WTC11 (cell line): ENCODE measurements around the gene RAD23B. TPM values are rescaled to one million over a fixed set of nuclear protein-coding genes. Genes with fewer than 3 reads are reported as not detected.
A peak's percentile ranks its signal among the peaks of the same experiment; 100 is the strongest.

Experiments
- ATAC-seq: fragments of 200-7000 bp; cut with Tn5 transposase; 2 replicates; pipeline ENCODE4 v1.10.0; 2021; ENCODE audit warnings: mild to moderate bottlenecking, moderate library complexity
- CTCF ChIA-PET: fragments of 300-600 bp; sonication (Branson Sonifier 250); formaldehyde crosslinking; loops from one replicate; lab custom pipeline; 2021; ENCODE audit warnings: antibody characterized with exemption; lab: Charles Lee
- POLR2A ChIA-PET: fragments of 350-600 bp; sonication (Branson Sonifier 250); formaldehyde crosslinking; loops from one replicate; lab custom pipeline; 2021; ENCODE audit warnings: antibody characterized with exemption; lab: Charles Lee
- DNase-seq: peaks from one replicate; pipeline ENCODE4 v3.0.0; 2021; ENCODE audit warnings: low spot score
- H3K27ac Mint-ChIP-seq: 2 replicates; pipeline ENCODE4 v1.8.0; 2021; ENCODE audit warnings: mixed read lengths
- H3K27me3 Mint-ChIP-seq: 2 replicates; pipeline ENCODE4 v1.8.0; 2021; ENCODE audit warnings: low read depth, mild to moderate bottlenecking, moderate library complexity, mixed read lengths
- H3K36me3 Mint-ChIP-seq: 2 replicates; pipeline ENCODE4 v1.8.0; 2021; ENCODE audit warnings: mixed read lengths
- H3K4me1 Mint-ChIP-seq: 2 replicates; pipeline ENCODE4 v1.8.0; 2022; ENCODE audit warnings: mixed read lengths
- H3K4me3 Mint-ChIP-seq: 2 replicates; pipeline ENCODE4 v1.8.0; 2021; ENCODE audit warnings: mild to moderate bottlenecking, moderate library complexity, mixed read lengths
- H3K9me3 Mint-ChIP-seq: 2 replicates; pipeline ENCODE4 v1.8.0; 2021; ENCODE audit warnings: mixed read lengths
- CDX4 ChIP-seq: fragments of 250-450 bp; sonication (Bioruptor Pico); IDR thresholded peaks from 2 replicates; pipeline ENCODE4 v1.9.0; 2021; ENCODE audit warnings: moderate library complexity, mild to moderate bottlenecking, inconsistent platforms, borderline replicate concordance
- CREB1 ChIP-seq: sonication (generic); formaldehyde crosslinking; IDR thresholded peaks from 2 replicates; pipeline ENCODE4 v1.8.0; 2023; ENCODE audit warnings: mild to moderate bottlenecking, missing genetic modification reagents
- EMX1 ChIP-seq: fragments of 250-450 bp; sonication (Bioruptor Pico); IDR thresholded peaks from 2 replicates; pipeline ENCODE4 v1.8.0; 2021; ENCODE audit warnings: mild to moderate bottlenecking
- FOXJ3 ChIP-seq: sonication (generic); formaldehyde crosslinking; IDR thresholded peaks from 2 replicates; pipeline ENCODE4 v1.9.0; 2021; ENCODE audit warnings: missing genetic modification reagents, mild to moderate bottlenecking, borderline replicate concordance
- FOXK1 ChIP-seq: sonication (generic); formaldehyde crosslinking; IDR thresholded peaks from 2 replicates; pipeline ENCODE4 v1.8.0; 2022; ENCODE audit warnings: mild to moderate bottlenecking, moderate library complexity, missing genetic modification reagents
- FOXP1 ChIP-seq: sonication (generic); formaldehyde crosslinking; IDR thresholded peaks from 2 replicates; pipeline ENCODE4 v1.8.0; 2022; ENCODE audit warnings: missing genetic modification reagents, mild to moderate bottlenecking, moderate library complexity, borderline replicate concordance
- GABPB1 ChIP-seq: sonication (generic); formaldehyde crosslinking; IDR thresholded peaks from 2 replicates; pipeline ENCODE4 v1.8.1; 2023; ENCODE audit warnings: mild to moderate bottlenecking, missing genetic modification reagents
- HMGA2 ChIP-seq: fragments of 250-450 bp; sonication (Bioruptor Pico); IDR thresholded peaks from 2 replicates; pipeline ENCODE4 v1.4.0; 2021; ENCODE audit warnings: mild to moderate bottlenecking, moderate library complexity
- JUN ChIP-seq: sonication (generic); formaldehyde crosslinking; IDR thresholded peaks from 2 replicates; pipeline ENCODE4 v1.8.0; 2023; ENCODE audit warnings: mild to moderate bottlenecking, missing genetic modification reagents
- KAT7 ChIP-seq: sonication (generic); formaldehyde crosslinking; IDR thresholded peaks from 2 replicates; pipeline ENCODE4 v1.8.1; 2023; ENCODE audit warnings: missing genetic modification reagents, mild to moderate bottlenecking, borderline replicate concordance
- MAX ChIP-seq: sonication (generic); formaldehyde crosslinking; IDR thresholded peaks from 2 replicates; pipeline ENCODE4 v1.8.0; 2022; ENCODE audit warnings: mild to moderate bottlenecking, missing genetic modification reagents
- MYBL2 ChIP-seq: sonication (generic); formaldehyde crosslinking; IDR thresholded peaks from 2 replicates; pipeline ENCODE4 v1.8.1; 2023; ENCODE audit warnings: mild to moderate bottlenecking, moderate library complexity, missing genetic modification reagents
- NR1H2 ChIP-seq: sonication (generic); formaldehyde crosslinking; IDR thresholded peaks from 2 replicates; pipeline ENCODE4 v1.9.0; 2021; ENCODE audit warnings: mild to moderate bottlenecking, moderate library complexity, missing genetic modification reagents
- OVOL2 ChIP-seq: fragments of 250-450 bp; sonication (Bioruptor Pico); IDR thresholded peaks from 2 replicates; pipeline ENCODE4 v1.9.0; 2021; ENCODE audit warnings: mild to moderate bottlenecking, borderline replicate concordance
- RELA ChIP-seq: sonication (generic); formaldehyde crosslinking; IDR thresholded peaks from 2 replicates; pipeline ENCODE4 v1.8.1; 2022; ENCODE audit warnings: missing genetic modification reagents, mild to moderate bottlenecking, borderline replicate concordance
- SMAD3 ChIP-seq: sonication (generic); formaldehyde crosslinking; IDR thresholded peaks from 2 replicates; pipeline ENCODE4 v1.8.0; 2022; ENCODE audit warnings: missing genetic modification reagents, mild to moderate bottlenecking, borderline replicate concordance
- SMAD4 ChIP-seq: sonication (generic); formaldehyde crosslinking; IDR thresholded peaks from 2 replicates; pipeline ENCODE4 v1.8.0; 2022; ENCODE audit warnings: mild to moderate bottlenecking, missing genetic modification reagents
- SOX15 ChIP-seq: fragments of 250-450 bp; sonication (Bioruptor Pico); IDR thresholded peaks from 2 replicates; pipeline ENCODE4 v1.9.0; 2021; ENCODE audit warnings: mild to moderate bottlenecking
- ZNF219 ChIP-seq: sonication (generic); formaldehyde crosslinking; IDR thresholded peaks from 2 replicates; pipeline ENCODE4 v1.8.0; 2023; ENCODE audit warnings: missing genetic modification reagents, mild to moderate bottlenecking, borderline replicate concordance
- ZNF416 ChIP-seq: fragments of 250-450 bp; sonication (Bioruptor Pico); IDR thresholded peaks from 2 replicates; pipeline ENCODE4 v1.9.0; 2021; ENCODE audit warnings: mild to moderate bottlenecking, inconsistent platforms
- total RNA-seq: library from RNA; stranded (reverse); gene quantifications from 3 replicates; pipeline ENCODE4 v1.2.3, GENCODE V29; 2021
- TF ChIP-seq, protein P1 (sequence below): sonication (generic); formaldehyde crosslinking; conservative IDR thresholded peaks from 2 replicates; pipeline ENCODE4 v1.8.1; 2023; ENCODE audit warnings: mild to moderate bottlenecking, low read depth, missing genetic modification reagents, moderate library complexity
- TF ChIP-seq, protein P2 (sequence below): sonication (generic); formaldehyde crosslinking; IDR thresholded peaks from 2 replicates; pipeline ENCODE4 v1.8.0; 2023; ENCODE audit warnings: missing genetic modification reagents, mild to moderate bottlenecking, borderline replicate concordance
- TF ChIP-seq, protein P3 (sequence below): sonication (generic); formaldehyde crosslinking; IDR thresholded peaks from 2 replicates; pipeline ENCODE4 v1.8.0; 2022; ENCODE audit warnings: missing genetic modification reagents

RAD23B gene
- total RNA-seq, 1 experiment from 2014 or later: 150 TPM

DNA sequence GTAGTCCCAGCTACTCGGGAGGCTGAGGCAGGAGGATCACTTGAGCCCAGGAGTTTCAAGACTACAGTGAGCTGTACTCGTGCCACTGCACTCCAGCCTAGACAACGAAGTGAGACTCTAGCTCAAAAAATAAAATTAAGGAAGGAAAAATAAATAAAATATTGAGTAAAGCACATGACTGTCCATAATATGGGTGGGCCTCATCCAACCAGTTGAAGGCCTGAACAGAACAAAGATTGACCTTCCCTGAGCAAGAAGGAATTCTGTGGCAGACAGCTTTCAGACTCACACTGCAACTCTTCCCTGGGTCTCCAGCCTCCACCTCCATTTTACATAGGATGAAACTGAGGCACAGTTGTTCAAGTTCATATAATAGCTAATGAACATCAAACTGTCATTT lies 72.3 kb downstream of the RAD23B start:
- ChIA-PET POLR2A (no interaction called here), CTCF (no interaction called here)
- H3K4me3 Mint-ChIP-seq: no peak overlapping the region
- peaks cover 8% of the 10 kb centered on the region; the same call in 1 of the 2 replicates for H3K27me3 Mint-ChIP-seq
- no peak for TF ChIP-seq JUN (CRISPR knock-in tag)
- DNase-seq (no peak), ATAC-seq (no peak)
- H3K36me3 Mint-ChIP-seq: no peaks in the 10 kb centered on the region
- H3K9me3 Mint-ChIP-seq: peaks cover 22% of the 10 kb centered on the region
- peaks cover 3% of the 10 kb centered on the region; the same call in 1 of the 2 replicates for H3K4me1 Mint-ChIP-seq
- H3K27ac Mint-ChIP-seq: no peak overlapping the region

- ChIA-PET CTCF (interaction anchor here (1.1 kb wide), 1 partner anchor 17 kb away, joined by 5 read pairs; no protein-coding TSS in a partner anchor), POLR2A (no interaction called here)
- Mint-ChIP-seq H3K4me3 (no peak overlapping the region), H3K36me3 (no peaks in the 10 kb centered on the region), H3K9me3 (peaks cover 8% of the 10 kb centered on the region), H3K4me1 (peaks cover 6% of the 10 kb centered on the region), H3K27ac (no peak overlapping the region), H3K27me3 (0 out of 2 replicates have a peak, but pooled peaks cover 2% of the 10 kb centered on the region)
- TF ChIP-seq HMGA2: no peak
- TF ChIP-seq NR1H2: no peak
- no peak for TF ChIP-seq OVOL2
- TF ChIP-seq SOX15: no peak
- no peak for TF ChIP-seq ZNF219 (CRISPR knock-in tag)
- TF ChIP-seq GABPB1 (CRISPR knock-in tag): no peak
- no peak for TF ChIP-seq FOXJ3 (CRISPR knock-in tag)
- TF ChIP-seq, protein P1, sequence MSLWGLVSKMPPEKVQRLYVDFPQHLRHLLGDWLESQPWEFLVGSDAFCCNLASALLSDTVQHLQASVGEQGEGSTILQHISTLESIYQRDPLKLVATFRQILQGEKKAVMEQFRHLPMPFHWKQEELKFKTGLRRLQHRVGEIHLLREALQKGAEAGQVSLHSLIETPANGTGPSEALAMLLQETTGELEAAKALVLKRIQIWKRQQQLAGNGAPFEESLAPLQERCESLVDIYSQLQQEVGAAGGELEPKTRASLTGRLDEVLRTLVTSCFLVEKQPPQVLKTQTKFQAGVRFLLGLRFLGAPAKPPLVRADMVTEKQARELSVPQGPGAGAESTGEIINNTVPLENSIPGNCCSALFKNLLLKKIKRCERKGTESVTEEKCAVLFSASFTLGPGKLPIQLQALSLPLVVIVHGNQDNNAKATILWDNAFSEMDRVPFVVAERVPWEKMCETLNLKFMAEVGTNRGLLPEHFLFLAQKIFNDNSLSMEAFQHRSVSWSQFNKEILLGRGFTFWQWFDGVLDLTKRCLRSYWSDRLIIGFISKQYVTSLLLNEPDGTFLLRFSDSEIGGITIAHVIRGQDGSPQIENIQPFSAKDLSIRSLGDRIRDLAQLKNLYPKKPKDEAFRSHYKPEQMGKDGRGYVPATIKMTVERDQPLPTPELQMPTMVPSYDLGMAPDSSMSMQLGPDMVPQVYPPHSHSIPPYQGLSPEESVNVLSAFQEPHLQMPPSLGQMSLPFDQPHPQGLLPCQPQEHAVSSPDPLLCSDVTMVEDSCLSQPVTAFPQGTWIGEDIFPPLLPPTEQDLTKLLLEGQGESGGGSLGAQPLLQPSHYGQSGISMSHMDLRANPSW (CRISPR knock-in tag): no peak
- no peak for TF ChIP-seq RELA (CRISPR knock-in tag)
- no peak for TF ChIP-seq SMAD3 (CRISPR knock-in tag)
- TF ChIP-seq MAX (CRISPR knock-in tag): no peak
- TF ChIP-seq, protein P2, sequence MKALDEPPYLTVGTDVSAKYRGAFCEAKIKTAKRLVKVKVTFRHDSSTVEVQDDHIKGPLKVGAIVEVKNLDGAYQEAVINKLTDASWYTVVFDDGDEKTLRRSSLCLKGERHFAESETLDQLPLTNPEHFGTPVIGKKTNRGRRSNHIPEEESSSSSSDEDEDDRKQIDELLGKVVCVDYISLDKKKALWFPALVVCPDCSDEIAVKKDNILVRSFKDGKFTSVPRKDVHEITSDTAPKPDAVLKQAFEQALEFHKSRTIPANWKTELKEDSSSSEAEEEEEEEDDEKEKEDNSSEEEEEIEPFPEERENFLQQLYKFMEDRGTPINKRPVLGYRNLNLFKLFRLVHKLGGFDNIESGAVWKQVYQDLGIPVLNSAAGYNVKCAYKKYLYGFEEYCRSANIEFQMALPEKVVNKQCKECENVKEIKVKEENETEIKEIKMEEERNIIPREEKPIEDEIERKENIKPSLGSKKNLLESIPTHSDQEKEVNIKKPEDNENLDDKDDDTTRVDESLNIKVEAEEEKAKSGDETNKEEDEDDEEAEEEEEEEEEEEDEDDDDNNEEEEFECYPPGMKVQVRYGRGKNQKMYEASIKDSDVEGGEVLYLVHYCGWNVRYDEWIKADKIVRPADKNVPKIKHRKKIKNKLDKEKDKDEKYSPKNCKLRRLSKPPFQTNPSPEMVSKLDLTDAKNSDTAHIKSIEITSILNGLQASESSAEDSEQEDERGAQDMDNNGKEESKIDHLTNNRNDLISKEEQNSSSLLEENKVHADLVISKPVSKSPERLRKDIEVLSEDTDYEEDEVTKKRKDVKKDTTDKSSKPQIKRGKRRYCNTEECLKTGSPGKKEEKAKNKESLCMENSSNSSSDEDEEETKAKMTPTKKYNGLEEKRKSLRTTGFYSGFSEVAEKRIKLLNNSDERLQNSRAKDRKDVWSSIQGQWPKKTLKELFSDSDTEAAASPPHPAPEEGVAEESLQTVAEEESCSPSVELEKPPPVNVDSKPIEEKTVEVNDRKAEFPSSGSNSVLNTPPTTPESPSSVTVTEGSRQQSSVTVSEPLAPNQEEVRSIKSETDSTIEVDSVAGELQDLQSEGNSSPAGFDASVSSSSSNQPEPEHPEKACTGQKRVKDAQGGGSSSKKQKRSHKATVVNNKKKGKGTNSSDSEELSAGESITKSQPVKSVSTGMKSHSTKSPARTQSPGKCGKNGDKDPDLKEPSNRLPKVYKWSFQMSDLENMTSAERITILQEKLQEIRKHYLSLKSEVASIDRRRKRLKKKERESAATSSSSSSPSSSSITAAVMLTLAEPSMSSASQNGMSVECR: no peak
- no peak for TF ChIP-seq CREB1 (CRISPR knock-in tag)
- no peak for DNase-seq
- peak; percentile 43 for ATAC-seq
These were observed 75.9 kb downstream of the RAD23B start for GRCh38 chr9:107358986-107359385.

- Mint-ChIP-seq H3K4me3 (no peak overlapping the region), H3K36me3 (no peaks in the 10 kb centered on the region), H3K4me1 (peaks cover 7% of the 10 kb centered on the region), H3K27ac (no peak overlapping the region), H3K27me3 (no peaks in the 10 kb centered on the region), H3K9me3 (peaks cover 3% of the 10 kb centered on the region; the same call in 1 of the 2 replicates)
- ChIA-PET CTCF (no interaction called here), POLR2A (no interaction called here)
- no peak for ATAC-seq
- DNase-seq: no peak
- TF ChIP-seq CREB1 (CRISPR knock-in tag) (no peak), HMGA2 (no peak), KAT7 (CRISPR knock-in tag) (no peak), EMX1 (CRISPR knock-in tag) (no peak), FOXK1 (no peak), CDX4 (CRISPR knock-in tag) (no peak), OVOL2 (no peak), ZNF416 (CRISPR knock-in tag) (no peak), SMAD4 (CRISPR knock-in tag) (no peak), MYBL2 (CRISPR knock-in tag) (no peak), FOXP1 (CRISPR knock-in tag) (no peak)
- TF ChIP-seq, protein P3, sequence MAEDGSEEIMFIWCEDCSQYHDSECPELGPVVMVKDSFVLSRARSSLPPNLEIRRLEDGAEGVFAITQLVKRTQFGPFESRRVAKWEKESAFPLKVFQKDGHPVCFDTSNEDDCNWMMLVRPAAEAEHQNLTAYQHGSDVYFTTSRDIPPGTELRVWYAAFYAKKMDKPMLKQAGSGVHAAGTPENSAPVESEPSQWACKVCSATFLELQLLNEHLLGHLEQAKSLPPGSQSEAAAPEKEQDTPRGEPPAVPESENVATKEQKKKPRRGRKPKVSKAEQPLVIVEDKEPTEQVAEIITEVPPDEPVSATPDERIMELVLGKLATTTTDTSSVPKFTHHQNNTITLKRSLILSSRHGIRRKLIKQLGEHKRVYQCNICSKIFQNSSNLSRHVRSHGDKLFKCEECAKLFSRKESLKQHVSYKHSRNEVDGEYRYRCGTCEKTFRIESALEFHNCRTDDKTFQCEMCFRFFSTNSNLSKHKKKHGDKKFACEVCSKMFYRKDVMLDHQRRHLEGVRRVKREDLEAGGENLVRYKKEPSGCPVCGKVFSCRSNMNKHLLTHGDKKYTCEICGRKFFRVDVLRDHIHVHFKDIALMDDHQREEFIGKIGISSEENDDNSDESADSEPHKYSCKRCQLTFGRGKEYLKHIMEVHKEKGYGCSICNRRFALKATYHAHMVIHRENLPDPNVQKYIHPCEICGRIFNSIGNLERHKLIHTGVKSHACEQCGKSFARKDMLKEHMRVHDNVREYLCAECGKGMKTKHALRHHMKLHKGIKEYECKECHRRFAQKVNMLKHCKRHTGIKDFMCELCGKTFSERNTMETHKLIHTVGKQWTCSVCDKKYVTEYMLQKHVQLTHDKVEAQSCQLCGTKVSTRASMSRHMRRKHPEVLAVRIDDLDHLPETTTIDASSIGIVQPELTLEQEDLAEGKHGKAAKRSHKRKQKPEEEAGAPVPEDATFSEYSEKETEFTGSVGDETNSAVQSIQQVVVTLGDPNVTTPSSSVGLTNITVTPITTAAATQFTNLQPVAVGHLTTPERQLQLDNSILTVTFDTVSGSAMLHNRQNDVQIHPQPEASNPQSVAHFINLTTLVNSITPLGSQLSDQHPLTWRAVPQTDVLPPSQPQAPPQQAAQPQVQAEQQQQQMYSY (CRISPR knock-in tag): no peak
These were observed 77.0 kb downstream of the RAD23B start for GRCh38 chr9:107360098-107360497.
